HEK293 (cell line): Measurements from ENCODE around the gene P2RX7.

ENCODE experiments used
- GLI4 ChIP-seq: fragments of 450-650 bp; formaldehyde crosslinking; IDR thresholded peaks from 2 replicates; pipeline ENCODE4 v1.5.1; 2016; ENCODE audit warnings: missing biosample characterization, missing genetic modification characterization
- TCF7L2 ChIP-seq: IDR thresholded peaks from 2 replicates; pipeline ENCODE4 v1.6.1; 2011; ENCODE audit warnings: low read depth, mild to moderate bottlenecking, inconsistent platforms, low read length, moderate library complexity, borderline replicate concordance
- TSHZ1 ChIP-seq: fragments of 450-650 bp; formaldehyde crosslinking; IDR thresholded peaks from 2 replicates; pipeline ENCODE4 v1.5.1; 2016; ENCODE audit warnings: missing biosample characterization, missing genetic modification characterization, borderline replicate concordance
- ZNF121 ChIP-seq: fragments of 450-650 bp; formaldehyde crosslinking; IDR thresholded peaks from 2 replicates; pipeline ENCODE4 v1.5.1; 2016; ENCODE audit warnings: missing biosample characterization, missing genetic modification characterization
- ZNF16 ChIP-seq: fragments of 450-650 bp; formaldehyde crosslinking; IDR thresholded peaks from 2 replicates; pipeline ENCODE4 v1.5.1; 2016; ENCODE audit warnings: low read depth, missing biosample characterization, missing genetic modification characterization
- ZNF416 ChIP-seq: fragments of 450-650 bp; formaldehyde crosslinking; IDR thresholded peaks from 2 replicates; pipeline ENCODE4 v1.5.1; 2016; ENCODE audit warnings: missing biosample characterization, missing genetic modification characterization
- ZNF426 ChIP-seq: fragments of 450-650 bp; formaldehyde crosslinking; IDR thresholded peaks from 2 replicates; pipeline ENCODE4 v1.5.1; 2017; ENCODE audit warnings: missing biosample characterization, missing genetic modification characterization, mild to moderate bottlenecking, inconsistent platforms, moderate library complexity
- ZNF600 ChIP-seq: fragments of 450-650 bp; formaldehyde crosslinking; IDR thresholded peaks from 2 replicates; pipeline ENCODE4 v1.5.1; 2016; ENCODE audit warnings: missing biosample characterization, missing genetic modification characterization
- ZNF660 ChIP-seq: fragments of 450-650 bp; IDR thresholded peaks from 2 replicates; pipeline ENCODE4 v1.5.1; 2018; ENCODE audit warnings: missing biosample characterization, mild to moderate bottlenecking, missing genetic modification characterization
- ZNF792 ChIP-seq: fragments of 450-650 bp; formaldehyde crosslinking; IDR thresholded peaks from 2 replicates; pipeline ENCODE4 v1.5.1; 2016; ENCODE audit warnings: missing biosample characterization, missing genetic modification characterization
- TF ChIP-seq, protein P1 (sequence below): fragments of 450-650 bp; formaldehyde crosslinking; IDR thresholded peaks from 2 replicates; pipeline ENCODE4 v1.5.1; 2017; ENCODE audit warnings: missing biosample characterization, missing genetic modification characterization
- TF ChIP-seq, protein P2 (sequence below): fragments of 450-650 bp; formaldehyde crosslinking; IDR thresholded peaks from 2 replicates; pipeline ENCODE4 v1.5.1; 2016; ENCODE audit warnings: missing biosample characterization, missing genetic modification characterization

GRCh38 chr12:121170611-121171260 is 38.1 kb downstream of the P2RX7 start:
- no peak for TF ChIP-seq TCF7L2
- no peak for TF ChIP-seq ZNF121
- no peak for TF ChIP-seq TSHZ1 (tag by site-specific recombination)
- no peak for TF ChIP-seq ZNF426 (tag by site-specific recombination)
- TF ChIP-seq, protein P1, sequence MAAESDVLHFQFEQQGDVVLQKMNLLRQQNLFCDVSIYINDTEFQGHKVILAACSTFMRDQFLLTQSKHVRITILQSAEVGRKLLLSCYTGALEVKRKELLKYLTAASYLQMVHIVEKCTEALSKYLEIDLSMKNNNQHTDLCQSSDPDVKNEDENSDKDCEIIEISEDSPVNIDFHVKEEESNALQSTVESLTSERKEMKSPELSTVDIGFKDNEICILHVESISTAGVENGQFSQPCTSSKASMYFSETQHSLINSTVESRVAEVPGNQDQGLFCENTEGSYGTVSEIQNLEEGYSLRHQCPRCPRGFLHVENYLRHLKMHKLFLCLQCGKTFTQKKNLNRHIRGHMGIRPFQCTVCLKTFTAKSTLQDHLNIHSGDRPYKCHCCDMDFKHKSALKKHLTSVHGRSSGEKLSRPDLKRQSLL = no peak
- TF ChIP-seq ZNF16 = no peak
- TF ChIP-seq, protein P2, sequence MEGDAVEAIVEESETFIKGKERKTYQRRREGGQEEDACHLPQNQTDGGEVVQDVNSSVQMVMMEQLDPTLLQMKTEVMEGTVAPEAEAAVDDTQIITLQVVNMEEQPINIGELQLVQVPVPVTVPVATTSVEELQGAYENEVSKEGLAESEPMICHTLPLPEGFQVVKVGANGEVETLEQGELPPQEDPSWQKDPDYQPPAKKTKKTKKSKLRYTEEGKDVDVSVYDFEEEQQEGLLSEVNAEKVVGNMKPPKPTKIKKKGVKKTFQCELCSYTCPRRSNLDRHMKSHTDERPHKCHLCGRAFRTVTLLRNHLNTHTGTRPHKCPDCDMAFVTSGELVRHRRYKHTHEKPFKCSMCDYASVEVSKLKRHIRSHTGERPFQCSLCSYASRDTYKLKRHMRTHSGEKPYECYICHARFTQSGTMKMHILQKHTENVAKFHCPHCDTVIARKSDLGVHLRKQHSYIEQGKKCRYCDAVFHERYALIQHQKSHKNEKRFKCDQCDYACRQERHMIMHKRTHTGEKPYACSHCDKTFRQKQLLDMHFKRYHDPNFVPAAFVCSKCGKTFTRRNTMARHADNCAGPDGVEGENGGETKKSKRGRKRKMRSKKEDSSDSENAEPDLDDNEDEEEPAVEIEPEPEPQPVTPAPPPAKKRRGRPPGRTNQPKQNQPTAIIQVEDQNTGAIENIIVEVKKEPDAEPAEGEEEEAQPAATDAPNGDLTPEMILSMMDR (tag by site-specific recombination) = no peak
- TF ChIP-seq ZNF416 (tag by site-specific recombination) = no peak
- TF ChIP-seq ZNF660 (tag by site-specific recombination) = no peak
- no peak for TF ChIP-seq ZNF600 (tag by site-specific recombination)
- TF ChIP-seq GLI4 (tag by site-specific recombination) = no peak
- TF ChIP-seq ZNF792 = no peak
